ENCODE results near the gene SLBP.
"Not testable (repeated sequence)": the region's sequence is repeated elsewhere in the genome, so short reads cannot be mapped to it uniquely, and the experiment has no call there.

SLBP gene

GRCh38 chr4:1674682-1675081 is 37.4 kb downstream of the SLBP start:
- DNase-seq (ENCODE audit: low spot score), result peak; percentile 80

GRCh38 chr4:1673671-1674070 is 38.4 kb downstream of the SLBP start:
- DNase-seq (ENCODE audit: low spot score), result no peak

- DNase-seq (ENCODE audit: low spot score), result not testable (repeated sequence)
These were observed 41.1 kb downstream of the SLBP start for GRCh38 chr4:1671011-1671410.

GRCh38 chr4:1670279-1670678 is 41.8 kb downstream of the SLBP start:
- no peak for DNase-seq (ENCODE audit: low spot score)

GRCh38 chr4:1669850-1670249 is 42.3 kb downstream of the SLBP start:
- no peak for DNase-seq (ENCODE audit: low spot score)

- no peak for DNase-seq (ENCODE audit: low spot score)
These were observed 42.8 kb downstream of the SLBP start for GRCh38 chr4:1669270-1669669.

- no peak for DNase-seq (ENCODE audit: low spot score)
These were observed 43.7 kb downstream of the SLBP start for GRCh38 chr4:1668488-1668840.

GRCh38 chr4:1667273-1667672 is 44.8 kb downstream of the SLBP start:
- DNase-seq (ENCODE audit: low spot score), result no peak

GRCh38 chr4:1666391-1666790 is 45.7 kb downstream of the SLBP start:
- no peak for DNase-seq (ENCODE audit: low spot score)

GRCh38 chr4:1664141-1664540 is 48.0 kb downstream of the SLBP start:
- DNase-seq (ENCODE audit: low spot score), result no peak

- DNase-seq (ENCODE audit: low spot score), result no peak
These were observed 48.6 kb downstream of the SLBP start for GRCh38 chr4:1663549-1663948.

GRCh38 chr4:1661695-1662094 is 50.4 kb downstream of the SLBP start:
- DNase-seq (ENCODE audit: low spot score), result no peak

GRCh38 chr4:1660948-1661677 is 51.0 kb downstream of the SLBP start:
- no peak for DNase-seq (ENCODE audit: low spot score)

GRCh38 chr4:1659104-1660043 is 52.7 kb downstream of the SLBP start:
- no peak for DNase-seq (ENCODE audit: low spot score)

- no peak for DNase-seq (ENCODE audit: low spot score)
These were observed 53.5 kb downstream of the SLBP start for GRCh38 chr4:1658581-1658980.

GRCh38 chr4:1658146-1658545 is 54.0 kb downstream of the SLBP start:
- DNase-seq (ENCODE audit: low spot score), result no peak

- no peak for DNase-seq (ENCODE audit: low spot score)
These were observed 55.1 kb downstream of the SLBP start for GRCh38 chr4:1656986-1657385.

- DNase-seq (ENCODE audit: low spot score), result no peak
These were observed 56.0 kb downstream of the SLBP start for GRCh38 chr4:1656132-1656531.

- no peak for DNase-seq (ENCODE audit: low spot score)
These were observed 56.4 kb downstream of the SLBP start for GRCh38 chr4:1655676-1656075.

GRCh38 chr4:1655081-1655480 is 57.0 kb downstream of the SLBP start:
- DNase-seq (ENCODE audit: low spot score), result no peak

GRCh38 chr4:1654216-1654955 is 57.7 kb downstream of the SLBP start:
- no peak for DNase-seq (ENCODE audit: low spot score)

GRCh38 chr4:1653776-1654175 is 58.3 kb downstream of the SLBP start:
- DNase-seq (ENCODE audit: low spot score), result no peak

GRCh38 chr4:1652088-1652487 is 60.0 kb downstream of the SLBP start:
- DNase-seq (ENCODE audit: low spot score), result no peak
